Epithelial cell of proximal tubule (primary cell): ENCODE measurements around the gene CFAP46. TPM values are rescaled to one million over a fixed set of nuclear protein-coding genes. Genes with fewer than 3 reads are reported as not detected.

Source experiments
- DNase-seq: peaks from one replicate; pipeline ENCODE4 v3.0.0-alpha.2; 2011; ENCODE audit warnings: low read depth
- H3K4me3 ChIP-seq: 2 replicates; pipeline ENCODE4 v1.5.1; 2011; ENCODE audit warnings: low read depth, mild to moderate bottlenecking, low read length
- total RNA-seq: library from RNA; depleted of rRNA; stranded (reverse); fragments of >200 nt; gene quantifications from 2 replicates; pipeline ENCODE4 v1.2.3, GENCODE V29; 2015
- TF ChIP-seq, protein P1 (sequence below): conservative IDR thresholded peaks from 2 replicates; pipeline ENCODE4 v1.5.1; 2012; ENCODE audit warnings: low read depth, mild to moderate bottlenecking, low read length

Gene CFAP46
- total RNA-seq, 1 donor from 2014 or later = 2.2 TPM

DNA sequence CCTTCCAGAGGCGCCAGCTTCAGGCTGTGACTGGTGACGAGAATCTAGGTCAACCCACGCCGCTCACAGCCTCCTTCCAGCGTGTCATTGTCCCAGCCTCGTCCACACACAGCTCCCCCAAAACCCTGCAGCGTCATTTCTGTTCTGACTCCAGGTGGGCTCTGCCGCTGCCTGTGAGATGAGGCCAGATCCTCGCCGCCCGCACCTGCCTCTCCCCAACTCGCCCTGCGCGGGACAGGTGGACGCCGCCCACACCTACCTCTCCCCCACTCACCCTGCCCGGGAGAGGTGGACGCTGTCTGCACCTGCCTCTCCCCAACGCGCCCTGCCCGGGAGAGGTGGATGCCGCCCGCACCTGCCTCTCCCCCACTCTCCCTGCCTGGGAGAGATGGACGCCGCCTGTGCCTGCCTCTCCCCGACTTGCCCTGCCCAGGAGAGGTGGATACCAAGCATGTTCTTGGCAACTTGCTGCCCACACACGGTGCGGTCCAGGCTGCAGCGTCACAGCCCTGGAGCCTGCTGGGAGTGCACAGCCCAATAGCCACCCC is 32.0 kb upstream of the CFAP46 start:
- no peak overlapping the region for H3K4me3 ChIP-seq
- TF ChIP-seq, protein P1, sequence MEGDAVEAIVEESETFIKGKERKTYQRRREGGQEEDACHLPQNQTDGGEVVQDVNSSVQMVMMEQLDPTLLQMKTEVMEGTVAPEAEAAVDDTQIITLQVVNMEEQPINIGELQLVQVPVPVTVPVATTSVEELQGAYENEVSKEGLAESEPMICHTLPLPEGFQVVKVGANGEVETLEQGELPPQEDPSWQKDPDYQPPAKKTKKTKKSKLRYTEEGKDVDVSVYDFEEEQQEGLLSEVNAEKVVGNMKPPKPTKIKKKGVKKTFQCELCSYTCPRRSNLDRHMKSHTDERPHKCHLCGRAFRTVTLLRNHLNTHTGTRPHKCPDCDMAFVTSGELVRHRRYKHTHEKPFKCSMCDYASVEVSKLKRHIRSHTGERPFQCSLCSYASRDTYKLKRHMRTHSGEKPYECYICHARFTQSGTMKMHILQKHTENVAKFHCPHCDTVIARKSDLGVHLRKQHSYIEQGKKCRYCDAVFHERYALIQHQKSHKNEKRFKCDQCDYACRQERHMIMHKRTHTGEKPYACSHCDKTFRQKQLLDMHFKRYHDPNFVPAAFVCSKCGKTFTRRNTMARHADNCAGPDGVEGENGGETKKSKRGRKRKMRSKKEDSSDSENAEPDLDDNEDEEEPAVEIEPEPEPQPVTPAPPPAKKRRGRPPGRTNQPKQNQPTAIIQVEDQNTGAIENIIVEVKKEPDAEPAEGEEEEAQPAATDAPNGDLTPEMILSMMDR = no peak
- no peak for DNase-seq

DNA sequence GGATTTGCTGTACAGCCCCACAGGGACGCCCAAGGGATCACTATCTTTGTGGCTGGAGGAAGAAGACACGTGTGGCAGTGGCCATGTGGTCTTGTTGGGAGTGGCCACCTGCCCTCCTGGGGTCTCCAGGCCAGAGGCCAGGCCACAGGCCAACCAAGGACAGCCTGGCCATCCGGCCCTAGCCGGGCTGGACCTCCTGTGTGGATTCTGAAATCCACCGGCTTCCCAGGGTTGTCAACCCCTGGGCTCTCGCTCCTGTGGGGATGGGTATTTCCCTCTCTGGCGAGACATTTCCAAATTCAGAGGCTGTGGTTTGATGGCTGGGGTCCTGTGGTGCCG is 31.5 kb upstream of the CFAP46 start:
- DNase-seq = no peak
- TF ChIP-seq, protein P1 = no peak
- no peak overlapping the region for H3K4me3 ChIP-seq

DNA sequence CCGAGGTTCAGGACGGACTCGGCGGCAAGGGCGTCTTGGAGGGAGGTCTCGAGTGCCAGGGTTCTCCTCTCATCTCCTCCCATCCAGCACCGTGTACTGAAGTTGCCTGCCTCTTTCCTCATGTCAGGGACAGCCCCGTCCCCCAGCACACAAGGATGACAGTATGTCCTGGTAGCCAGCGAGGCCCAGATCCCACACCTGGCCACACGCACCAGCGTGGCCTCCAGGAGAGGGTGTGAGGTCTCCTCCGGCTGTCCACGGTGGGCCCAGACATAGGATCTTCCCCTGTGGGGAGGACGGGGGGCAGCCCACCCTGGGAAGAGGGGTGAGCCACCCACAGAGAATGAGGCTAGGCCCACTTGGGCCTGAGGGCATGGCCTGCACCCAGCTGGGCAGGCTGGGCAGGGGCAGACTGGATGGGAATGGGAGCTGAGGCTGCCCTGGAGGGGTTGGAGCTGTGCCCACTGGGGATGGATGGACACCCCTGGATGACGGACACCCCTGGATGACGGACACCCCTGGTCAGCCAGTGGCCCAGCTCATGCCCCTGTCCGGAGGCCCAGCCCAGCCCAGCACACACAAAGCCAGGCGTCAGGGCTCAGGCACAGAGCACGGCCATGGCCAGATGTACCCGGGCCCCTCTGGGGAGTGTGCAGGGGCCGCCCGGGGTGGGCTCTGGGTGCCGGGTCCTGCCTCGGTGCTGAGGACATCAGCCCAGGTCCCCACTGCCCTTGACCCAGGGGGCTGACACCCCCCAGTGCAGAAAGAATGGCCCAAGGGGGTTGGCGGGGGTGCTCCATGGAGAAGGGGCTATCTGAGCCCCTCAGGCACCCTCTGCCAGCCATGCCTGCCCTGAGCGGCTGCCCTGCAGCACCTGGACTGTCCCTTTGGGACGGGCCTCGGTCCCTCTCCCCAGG is 30.9 kb upstream of the CFAP46 start:
- no peak overlapping the region for H3K4me3 ChIP-seq
- TF ChIP-seq, protein P1 = no peak
- no peak for DNase-seq

DNA sequence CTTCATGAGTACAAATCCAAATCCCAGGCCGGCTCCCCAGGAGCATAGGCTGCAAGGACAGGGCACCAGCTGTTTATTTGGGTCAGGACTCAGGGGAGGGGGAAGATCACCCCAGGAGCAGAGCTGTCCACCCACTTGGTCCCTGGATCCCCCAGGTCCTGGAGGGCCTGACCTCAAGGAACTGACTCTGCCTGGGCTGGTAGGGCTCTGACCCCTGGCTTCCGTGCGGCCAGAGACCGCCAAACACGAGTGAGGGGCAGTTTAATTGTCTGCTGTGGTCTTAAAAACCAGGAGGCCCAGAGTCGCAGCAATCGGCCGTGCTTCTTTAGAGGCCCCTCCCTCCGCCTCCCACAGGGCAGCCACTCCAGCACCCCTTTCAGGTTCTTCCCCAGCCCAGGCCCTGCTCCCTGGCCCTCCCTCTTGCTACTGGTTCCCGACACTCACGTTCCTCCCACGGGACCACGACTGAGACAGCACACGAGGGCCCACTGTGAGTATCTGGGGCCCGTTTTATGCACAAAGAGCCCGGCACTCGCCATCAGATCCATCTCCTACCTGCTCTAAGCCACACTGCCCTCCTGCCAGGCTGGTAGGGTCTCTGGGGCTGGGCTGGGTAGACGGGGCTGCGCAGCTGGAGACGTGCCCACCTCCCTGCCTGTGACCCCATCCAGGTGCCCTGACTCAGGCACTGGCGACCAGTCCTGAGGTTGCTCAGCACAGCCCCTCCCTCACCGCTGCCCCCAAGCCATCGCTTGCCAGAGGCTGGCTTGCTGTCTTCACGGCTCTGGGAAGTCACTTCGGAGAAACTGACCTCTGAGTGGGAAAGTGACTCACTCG is 30.0 kb upstream of the CFAP46 start:
- TF ChIP-seq, protein P1 = no peak
- no peak for DNase-seq
- no peak overlapping the region for H3K4me3 ChIP-seq

DNA sequence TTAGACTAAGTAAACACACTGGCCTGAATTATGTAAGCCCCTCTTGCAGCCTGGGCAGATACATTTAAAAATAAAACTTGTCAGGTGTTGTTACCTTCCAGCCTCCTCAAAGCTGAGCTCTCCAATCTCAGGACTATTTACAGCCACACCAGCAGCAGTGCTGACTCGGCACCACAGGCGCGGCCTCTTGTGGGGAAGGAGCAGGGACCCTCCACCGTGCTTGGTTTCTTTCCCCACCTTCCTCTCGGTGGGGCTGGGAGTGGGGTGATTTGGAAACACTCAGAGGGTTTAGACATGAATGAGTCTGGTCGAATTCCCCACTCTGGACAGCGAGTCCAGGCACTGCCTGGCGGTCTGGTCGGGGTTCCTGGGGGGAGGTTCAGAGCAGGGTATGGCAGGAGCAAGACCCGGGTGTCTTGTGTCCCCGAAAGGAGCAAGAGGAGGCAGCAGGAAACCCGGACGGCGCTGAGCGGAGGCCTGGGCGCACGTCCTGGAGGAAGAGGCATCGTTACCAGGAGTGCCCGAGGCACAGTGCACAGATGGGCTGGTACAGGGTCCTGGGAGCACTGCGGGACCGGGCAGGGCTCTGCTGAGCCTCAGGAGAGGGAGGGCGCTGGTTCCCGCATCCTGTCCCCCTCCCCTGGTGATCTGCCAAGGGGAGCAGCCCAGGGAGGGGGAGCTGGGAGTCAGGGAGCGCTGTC is 29.2 kb upstream of the CFAP46 start:
- DNase-seq = no peak
- TF ChIP-seq, protein P1 = no peak

DNA sequence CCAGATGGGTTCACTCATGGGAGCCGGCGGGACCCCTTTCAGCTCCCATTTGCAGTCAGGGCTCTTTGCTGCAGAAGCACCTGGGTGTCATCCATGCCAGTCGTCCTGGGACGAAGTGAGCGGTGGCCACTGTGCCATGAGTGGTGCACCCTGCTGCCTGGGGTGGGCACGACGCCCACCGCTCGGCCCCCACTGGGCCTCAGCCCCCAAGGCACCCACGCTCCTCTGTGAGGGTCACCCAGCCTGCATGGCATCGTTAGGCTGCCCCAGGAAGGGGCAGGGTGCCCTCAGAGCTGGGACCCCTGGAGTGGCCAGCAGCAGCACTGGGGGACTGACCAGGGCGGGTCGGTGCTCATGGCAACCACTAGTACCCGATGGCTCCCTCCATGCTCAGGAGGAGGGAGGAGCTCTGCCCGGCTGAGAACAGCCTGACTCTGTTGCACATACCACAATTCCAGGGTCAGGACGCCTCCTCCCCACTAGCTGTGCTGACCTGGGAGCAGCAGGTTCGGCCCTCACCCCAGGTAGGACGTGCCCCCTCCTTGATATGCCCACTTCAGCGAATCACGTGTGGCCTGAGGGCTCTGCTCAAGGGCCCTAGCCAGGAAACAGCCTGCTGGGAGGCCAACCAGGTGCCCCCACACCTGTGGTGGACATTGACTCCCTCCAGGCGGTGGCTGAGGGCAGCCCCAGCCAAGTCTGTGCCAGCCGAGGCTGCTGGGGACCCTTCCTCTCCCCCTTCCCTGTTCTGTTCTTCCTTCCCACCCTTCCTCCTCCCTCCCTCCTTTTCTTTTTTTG is 28.5 kb upstream of the CFAP46 start:
- no peak for DNase-seq
- TF ChIP-seq, protein P1 = no peak
- no peak overlapping the region for H3K4me3 ChIP-seq

More for the DNA sequence above, 29.2 kb upstream of the CFAP46 start:
- no peak overlapping the region for H3K4me3 ChIP-seq
